Endothelial cell (in vitro differentiated cells): ENCODE results near the gene CARD10. TPM values are rescaled to one million over a fixed set of nuclear protein-coding genes. Genes with fewer than 3 reads are reported as not detected.

Experiments
- DNase-seq: peaks from one replicate; pipeline ENCODE4 v3.0.0; 2021; ENCODE audit warnings: low spot score
- H3K27ac Mint-ChIP-seq: one replicate; pipeline ENCODE4 v1.8.0; 2021; ENCODE audit warnings: mixed read lengths, inconsistent platforms; ENCODE audit not compliant: unreplicated experiment
- H3K27me3 Mint-ChIP-seq: one replicate; pipeline ENCODE4 v1.8.0; 2021; ENCODE audit warnings: mild to moderate bottlenecking, moderate library complexity, mixed read lengths, inconsistent platforms; ENCODE audit not compliant: unreplicated experiment
- H3K36me3 Mint-ChIP-seq: one replicate; pipeline ENCODE4 v1.8.0; 2021; ENCODE audit warnings: mild to moderate bottlenecking, low read depth, mixed read lengths, inconsistent platforms; ENCODE audit not compliant: unreplicated experiment
- H3K4me1 Mint-ChIP-seq: one replicate; pipeline ENCODE4 v1.8.0; 2021; ENCODE audit warnings: mild to moderate bottlenecking, mixed read lengths, inconsistent platforms; ENCODE audit not compliant: unreplicated experiment
- H3K4me3 Mint-ChIP-seq: one replicate; pipeline ENCODE4 v1.8.0; 2021; ENCODE audit warnings: mild to moderate bottlenecking, mixed read lengths, inconsistent platforms; ENCODE audit not compliant: unreplicated experiment
- H3K9me3 Mint-ChIP-seq: one replicate; pipeline ENCODE4 v1.8.0; 2021; ENCODE audit warnings: mixed read lengths, inconsistent platforms; ENCODE audit not compliant: unreplicated experiment
- total RNA-seq: library from RNA; stranded (reverse); fragmentation: NEBNext Ultra II Directional; extraction: Animal tissue kit (Norgen Biotek cat#: 25700); gene quantifications from one replicate; pipeline ENCODE4 v1.2.1, GENCODE V29; 2021; ENCODE audit not compliant: unreplicated experiment
- TF ChIP-seq, protein P1 (sequence below): fragments of 200-600 bp; sonication (generic); IDR thresholded peaks from one replicate; pipeline ENCODE4 v1.5.0; 2021; ENCODE audit warnings: antibody characterized with exemption; ENCODE audit not compliant: unreplicated experiment

CARD10 gene
- total RNA-seq, 1 donor from 2014 or later: 26.0 TPM

DNA sequence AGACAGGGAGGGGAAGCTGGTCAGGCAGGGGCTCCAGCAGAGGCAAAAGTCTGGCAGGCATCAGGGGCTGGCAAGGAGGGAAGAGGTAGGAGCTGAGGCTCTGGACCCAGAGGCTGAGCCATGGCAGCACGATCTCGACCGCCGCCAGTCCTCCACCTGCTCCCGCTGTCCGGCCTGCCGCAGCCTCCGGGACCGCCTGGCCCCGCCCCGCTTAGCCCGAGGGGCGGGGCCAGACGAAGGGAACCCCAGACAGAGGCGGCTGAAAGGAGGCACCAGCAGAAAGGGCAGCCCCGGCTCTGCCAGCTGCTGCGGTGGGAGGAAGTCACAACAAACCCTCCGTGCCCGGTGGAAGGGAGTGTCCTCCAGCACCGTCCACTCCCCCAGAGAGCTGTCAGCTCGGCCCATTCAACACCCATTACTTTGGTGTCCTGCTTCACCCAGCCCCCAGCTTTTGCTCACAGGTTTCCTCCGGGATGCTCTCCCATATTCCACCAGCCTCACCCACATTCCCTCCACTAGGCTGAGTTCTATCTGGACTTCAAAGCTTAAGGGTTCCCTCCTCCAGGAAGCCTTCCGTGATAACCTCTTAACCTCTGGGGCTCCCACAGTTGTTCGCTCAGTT lies 32.9 kb downstream of the CARD10 start, which contains the start of gene MFNG:
TSS of gene MFNG (minus strand) at position 161 of the 622 bp plus-strand sequence. CDS start 207 bp downstream, outside the sequence.
- H3K4me1 Mint-ChIP-seq: peaks cover 48% of the 10 kb centered on the region
- peak within 1 kb of the TSS; percentile 84 for H3K27ac Mint-ChIP-seq
- DNase-seq: peak; percentile 73
- H3K4me3 Mint-ChIP-seq: peak within 1 kb of the TSS; percentile 62
- TF ChIP-seq, protein P1, sequence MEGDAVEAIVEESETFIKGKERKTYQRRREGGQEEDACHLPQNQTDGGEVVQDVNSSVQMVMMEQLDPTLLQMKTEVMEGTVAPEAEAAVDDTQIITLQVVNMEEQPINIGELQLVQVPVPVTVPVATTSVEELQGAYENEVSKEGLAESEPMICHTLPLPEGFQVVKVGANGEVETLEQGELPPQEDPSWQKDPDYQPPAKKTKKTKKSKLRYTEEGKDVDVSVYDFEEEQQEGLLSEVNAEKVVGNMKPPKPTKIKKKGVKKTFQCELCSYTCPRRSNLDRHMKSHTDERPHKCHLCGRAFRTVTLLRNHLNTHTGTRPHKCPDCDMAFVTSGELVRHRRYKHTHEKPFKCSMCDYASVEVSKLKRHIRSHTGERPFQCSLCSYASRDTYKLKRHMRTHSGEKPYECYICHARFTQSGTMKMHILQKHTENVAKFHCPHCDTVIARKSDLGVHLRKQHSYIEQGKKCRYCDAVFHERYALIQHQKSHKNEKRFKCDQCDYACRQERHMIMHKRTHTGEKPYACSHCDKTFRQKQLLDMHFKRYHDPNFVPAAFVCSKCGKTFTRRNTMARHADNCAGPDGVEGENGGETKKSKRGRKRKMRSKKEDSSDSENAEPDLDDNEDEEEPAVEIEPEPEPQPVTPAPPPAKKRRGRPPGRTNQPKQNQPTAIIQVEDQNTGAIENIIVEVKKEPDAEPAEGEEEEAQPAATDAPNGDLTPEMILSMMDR: no peak
- no peaks in the 10 kb centered on the region for H3K9me3 Mint-ChIP-seq
- peaks cover 17% of the 10 kb centered on the region for H3K36me3 Mint-ChIP-seq
- peaks cover 22% of the 10 kb centered on the region for H3K27me3 Mint-ChIP-seq

DNA sequence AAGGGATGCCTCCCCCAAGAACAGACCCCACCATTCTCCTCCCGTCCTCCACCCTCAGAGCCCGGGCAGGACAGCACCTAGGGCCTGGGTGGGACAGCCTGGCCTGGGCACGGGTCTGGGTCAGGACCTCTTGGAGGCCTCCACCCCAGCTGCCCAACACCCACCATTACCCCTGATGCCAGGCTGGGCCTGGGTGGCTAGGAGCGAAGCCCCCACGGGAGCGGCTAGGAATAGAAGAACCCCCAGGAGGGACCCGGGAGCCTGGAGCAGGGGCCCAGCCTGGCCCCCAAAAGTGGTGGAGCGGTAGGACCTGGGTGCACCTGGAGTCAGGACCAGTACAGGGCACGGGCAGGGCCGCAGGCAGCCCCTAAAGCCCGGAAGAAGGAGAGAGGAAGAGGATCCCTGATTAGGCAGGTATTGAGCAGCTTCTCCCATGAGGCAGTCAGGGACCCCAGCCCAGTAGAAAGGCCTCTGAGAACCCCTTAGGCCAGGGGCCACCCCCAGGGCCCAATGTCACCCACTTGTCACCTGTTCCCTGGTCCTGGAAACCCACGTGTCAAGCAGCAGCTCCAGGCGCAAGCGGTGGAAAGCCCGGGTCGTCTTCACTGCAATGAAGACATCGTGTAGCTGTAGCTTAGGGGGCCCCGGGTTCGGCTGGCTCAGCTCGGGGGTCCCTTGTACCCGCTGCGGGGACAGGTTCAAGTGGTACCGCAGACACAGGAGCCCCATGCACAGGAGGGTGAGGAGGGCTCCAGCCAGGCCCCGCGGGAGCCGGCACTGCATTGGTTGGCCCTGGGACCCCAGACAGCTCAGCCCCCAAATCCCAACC lies 33.6 kb downstream of the CARD10 start:
- TF ChIP-seq, protein P1: no peak
- H3K27ac Mint-ChIP-seq: peak overlapping the region; percentile 84
- H3K27me3 Mint-ChIP-seq: peaks cover 23% of the 10 kb centered on the region
- no peaks in the 10 kb centered on the region for H3K9me3 Mint-ChIP-seq
- H3K36me3 Mint-ChIP-seq: peaks cover 19% of the 10 kb centered on the region
- DNase-seq: no peak
- peaks cover 53% of the 10 kb centered on the region for H3K4me1 Mint-ChIP-seq
- no peak overlapping the region for H3K4me3 Mint-ChIP-seq

- H3K27ac Mint-ChIP-seq: peak overlapping the region; percentile 84
- peak overlapping the region; percentile 42 for H3K4me3 Mint-ChIP-seq
- no peaks in the 10 kb centered on the region for H3K9me3 Mint-ChIP-seq
- DNase-seq: peak; percentile 37
- H3K4me1 Mint-ChIP-seq: peaks cover 53% of the 10 kb centered on the region
- peaks cover 16% of the 10 kb centered on the region for H3K27me3 Mint-ChIP-seq
- TF ChIP-seq, protein P1: no peak
- H3K36me3 Mint-ChIP-seq: peaks cover 12% of the 10 kb centered on the region
Measured at GRCh38 chr22:37484480-37485394, 34.5 kb downstream of the CARD10 start.

DNA sequence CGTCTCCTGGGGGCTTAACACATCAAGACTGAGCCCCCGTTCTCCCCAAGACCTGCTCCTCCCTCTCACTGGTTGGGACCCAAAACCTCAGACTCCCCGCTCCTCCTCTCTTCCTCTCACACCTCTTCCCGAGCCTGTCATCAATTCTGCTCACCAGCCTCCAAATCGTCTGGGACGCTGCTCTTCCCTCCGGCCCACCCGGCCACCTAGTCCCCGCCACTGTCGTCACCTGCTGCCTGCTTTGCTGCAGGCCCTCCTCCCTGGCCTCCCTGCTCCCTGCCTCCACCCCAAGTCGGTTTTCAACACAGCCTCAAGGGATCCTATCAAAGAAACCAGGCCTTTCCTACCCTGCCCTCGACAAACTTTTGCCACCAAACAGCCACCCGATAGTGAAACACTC lies 36.2 kb downstream of the CARD10 start:
- H3K4me1 Mint-ChIP-seq: peaks cover 48% of the 10 kb centered on the region
- no peak for DNase-seq
- H3K4me3 Mint-ChIP-seq: peak overlapping the region; percentile 66
- peak overlapping the region; percentile 93 for H3K27ac Mint-ChIP-seq
- H3K27me3 Mint-ChIP-seq: peaks cover 18% of the 10 kb centered on the region
- no peaks in the 10 kb centered on the region for H3K9me3 Mint-ChIP-seq
- H3K36me3 Mint-ChIP-seq: peaks cover 10% of the 10 kb centered on the region
- TF ChIP-seq, protein P1: no peak
